Stimulated activated CD4-positive, alpha-beta T cell treated with anti-CD3 and anti-CD28 coated beads, Interleukin-1b, Interleukin-23, amount 100 ng/mL, for 1 hour (primary cell): ENCODE data around the gene DDX41.
A peak's percentile ranks its signal among the peaks of the same experiment; 100 is the strongest.
"Not testable (repeated sequence)": the region's sequence is repeated elsewhere in the genome, so short reads cannot be mapped to it uniquely, and the experiment has no call there.

ENCODE experiments used
- DNase-seq, 2 donors: peaks; one replicate each; pipeline ENCODE4 v3.0.0-alpha.2; 2020; ENCODE audit warnings: low read depth in 2 of 2

The DDX41 gene

DNA sequence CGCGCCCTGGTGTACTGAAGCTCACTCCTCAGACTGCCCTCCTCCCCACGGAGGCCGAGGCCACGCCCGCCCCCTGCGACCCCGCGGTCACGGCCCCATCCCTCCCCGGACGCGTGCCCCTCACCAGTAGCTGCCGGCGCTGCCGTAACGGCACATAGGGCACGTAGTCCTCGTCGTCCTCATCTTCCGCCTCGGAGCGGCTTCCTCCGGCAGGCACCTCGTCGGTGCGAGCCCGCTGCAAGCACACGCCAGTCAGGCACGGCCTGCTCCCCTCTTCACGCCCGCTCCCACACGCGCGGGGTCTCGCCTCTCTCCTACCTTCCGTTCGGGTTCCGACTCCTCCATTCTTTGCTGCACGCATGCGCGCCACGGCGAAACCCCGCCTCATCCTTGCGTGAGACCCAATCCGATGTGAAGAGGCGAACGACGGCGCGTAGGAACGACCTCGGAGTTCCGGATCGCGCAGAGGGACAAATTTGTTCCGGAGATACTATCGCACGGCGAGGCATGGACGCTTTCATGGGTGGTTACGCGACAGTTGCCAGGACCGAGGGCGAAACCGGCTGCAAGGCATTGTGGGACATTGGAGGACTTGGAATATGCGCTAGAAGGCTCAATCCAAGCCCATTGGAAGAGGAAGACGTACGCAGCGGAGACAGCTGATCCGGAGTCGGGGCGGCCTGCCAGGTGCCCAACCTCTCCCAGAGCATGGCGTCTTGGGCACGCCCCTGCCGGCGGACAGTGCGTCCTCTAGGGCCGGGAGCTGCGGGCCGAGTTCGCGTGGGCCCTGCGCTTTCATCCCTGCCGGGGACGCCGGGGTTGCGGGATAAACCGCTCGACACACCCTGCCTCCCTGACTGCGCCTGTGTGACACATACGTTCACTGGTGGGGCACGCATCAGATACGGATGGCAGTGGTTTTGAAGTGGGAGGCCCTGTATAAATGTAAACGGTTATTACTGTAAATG, at the start of gene DDX41:
Gene DDX41, minus strand, starts transcription at position 361 of the 968 bp plus-strand sequence. Its CDS starts 16 bp downstream, at position 345.
- peak; percentile 82 to 87 for DNase-seq

DNA sequence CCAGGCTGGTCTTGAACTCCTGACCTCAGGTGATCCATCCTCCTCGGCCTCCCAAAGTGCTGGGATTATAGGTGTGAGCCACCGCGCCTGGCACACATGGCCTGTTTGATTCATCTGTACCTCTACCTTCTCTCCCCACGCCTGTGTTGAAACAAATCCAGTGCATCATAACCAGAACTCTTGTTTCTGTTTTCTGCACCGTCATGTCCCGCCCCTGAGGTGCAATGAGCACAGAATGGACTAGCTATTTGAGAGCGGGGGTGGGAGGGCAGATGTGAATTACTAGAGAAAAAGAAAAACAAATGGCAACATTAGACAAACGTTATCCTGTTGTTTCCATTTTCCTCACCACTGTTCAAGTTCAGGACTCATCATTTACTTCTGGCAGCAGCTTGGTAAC, 48.3 kb upstream of the DDX41 start:
- DNase-seq, result no peak

DNA sequence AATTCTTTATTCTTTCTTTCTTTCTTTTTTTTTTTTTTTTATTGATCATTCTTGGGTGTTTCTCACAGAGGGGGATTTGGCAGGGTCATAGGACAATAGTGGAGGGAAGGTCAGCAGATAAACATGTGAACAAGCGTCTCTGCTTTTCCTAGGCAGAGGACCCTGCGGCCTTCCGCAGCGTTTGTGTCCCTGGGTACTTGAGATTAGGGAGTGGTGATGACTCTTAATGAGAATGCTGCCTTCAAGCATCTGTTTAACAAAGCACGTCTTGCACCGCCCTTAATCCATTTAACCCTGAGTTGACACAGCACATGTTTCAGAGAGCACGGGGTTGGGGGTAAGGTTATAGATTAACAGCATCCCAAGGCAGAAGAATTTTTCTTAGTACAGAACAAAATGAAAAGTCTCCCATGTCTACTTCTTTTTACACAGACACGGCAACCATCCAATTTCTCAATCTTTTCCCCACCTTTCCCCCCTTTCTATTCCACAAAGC, 42.7 kb upstream of the DDX41 start:
- not testable (repeated sequence) for DNase-seq

DNA sequence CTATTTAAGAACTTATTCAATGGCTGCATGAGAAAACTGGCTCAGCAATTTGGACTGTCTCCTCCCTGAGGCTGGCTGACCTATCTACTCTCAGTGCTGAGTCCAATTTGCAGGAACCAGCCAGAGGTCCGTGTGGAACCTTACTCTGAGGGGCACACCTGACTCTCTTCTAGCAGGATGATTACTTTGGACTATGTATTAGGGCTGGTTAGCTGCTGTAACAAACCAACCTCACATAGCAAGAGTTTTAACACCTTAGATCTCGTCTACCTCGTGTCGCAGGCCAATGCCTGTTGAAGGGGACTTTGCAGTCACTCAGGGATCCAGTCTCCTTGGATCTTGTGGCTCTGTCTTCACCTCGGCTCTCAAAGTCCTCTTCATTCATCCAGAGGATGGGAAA, 41.0 kb upstream of the DDX41 start:
- DNase-seq, result no peak

DNA sequence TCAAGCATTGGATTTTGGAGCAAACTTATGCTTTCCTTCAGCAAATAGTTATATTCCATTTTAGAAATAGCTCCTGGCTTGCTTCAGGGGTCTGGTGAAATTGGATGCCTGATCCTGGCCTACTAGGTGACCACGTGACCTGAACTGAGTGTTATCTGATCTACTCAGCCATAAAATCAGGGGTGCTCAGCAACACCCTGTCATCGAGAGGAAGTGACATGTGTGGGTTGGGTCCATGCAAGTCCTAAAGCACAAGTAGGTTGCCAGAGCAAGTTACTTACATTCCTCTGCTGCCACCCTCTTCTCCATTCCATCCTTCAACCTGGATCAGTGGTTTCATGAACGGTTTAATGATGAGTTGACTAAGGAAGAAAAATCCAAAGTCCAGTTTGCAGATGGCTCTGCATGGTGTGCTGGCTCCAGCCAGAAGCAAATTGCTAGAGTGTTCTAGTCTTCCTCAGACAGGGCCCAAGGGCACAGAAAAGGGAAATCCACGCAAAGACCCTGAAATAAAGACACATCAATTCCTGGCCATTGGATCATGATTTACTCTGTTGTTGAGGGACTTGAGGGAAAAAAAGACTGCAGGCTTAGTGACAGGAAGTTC, 40.4 kb upstream of the DDX41 start:
- DNase-seq, result no peak

DNA sequence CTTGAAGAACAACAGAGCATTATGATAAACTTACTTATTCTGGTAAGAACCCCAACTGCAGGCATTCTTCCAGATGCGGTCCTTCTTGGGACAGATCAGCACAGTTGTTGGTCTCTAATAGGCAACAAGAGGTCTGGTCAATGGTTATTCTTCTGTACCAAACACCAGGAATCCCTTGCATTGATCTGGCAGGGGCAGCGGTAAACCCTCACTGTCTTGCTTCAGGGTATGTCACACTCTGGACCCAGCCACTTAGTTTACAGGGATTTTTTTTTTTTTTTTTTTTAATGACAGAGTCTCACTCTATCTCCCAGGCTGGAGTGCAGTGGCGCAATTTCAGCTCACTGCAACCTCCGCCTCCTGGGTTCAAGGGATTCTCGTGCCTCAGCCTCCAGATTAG, 38.9 kb upstream of the DDX41 start:
- no peak for DNase-seq

DNA sequence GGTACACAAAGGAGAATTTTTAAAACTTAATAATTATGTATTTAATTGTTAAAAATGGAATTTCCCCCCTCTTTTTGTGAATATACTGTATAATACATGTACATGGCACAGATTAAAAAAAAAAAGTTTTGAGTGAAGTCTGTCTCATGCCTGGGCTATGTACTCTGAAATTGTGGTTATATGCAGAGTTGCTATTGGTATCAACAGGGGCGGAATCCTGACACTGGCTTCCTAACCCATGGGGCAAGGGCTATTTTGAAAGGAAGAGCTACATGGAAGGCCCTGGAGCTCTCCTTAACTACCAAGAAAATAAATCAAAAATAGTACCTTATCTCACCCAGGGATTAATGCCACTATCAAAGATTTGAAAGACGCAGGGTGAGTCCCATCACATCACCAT, 38.5 kb upstream of the DDX41 start:
- no peak for DNase-seq

DNA sequence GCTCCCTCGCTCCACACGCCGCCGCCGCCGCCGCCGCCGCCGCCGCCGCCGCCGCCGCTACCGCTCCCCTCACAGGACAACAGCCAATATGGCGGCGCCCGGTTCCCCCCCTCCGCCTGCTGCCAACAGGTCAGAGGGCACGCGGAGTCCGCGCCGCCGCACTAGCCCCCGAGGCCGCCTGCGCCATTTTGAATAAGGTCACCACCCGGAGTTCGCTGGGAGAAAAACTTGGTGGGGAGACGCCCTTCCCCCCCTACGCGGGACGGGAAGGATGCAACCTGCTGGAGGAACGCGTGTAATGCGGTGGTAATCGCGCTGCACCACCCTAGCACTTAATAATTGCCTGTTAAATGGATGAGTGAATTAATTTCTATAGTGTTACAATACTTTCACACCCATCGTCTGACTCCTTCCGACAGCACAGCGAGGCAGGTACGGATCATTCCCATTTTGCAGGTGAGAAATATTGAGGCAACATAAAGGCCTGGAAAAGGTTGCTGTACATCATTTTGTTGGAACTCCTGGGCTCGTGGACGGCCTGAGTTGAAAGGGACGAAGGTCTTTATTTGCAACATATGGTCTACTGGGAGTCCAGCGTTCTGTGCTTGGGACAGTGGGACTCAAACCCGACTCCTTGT, 37.8 kb upstream of the DDX41 start, which contains the start of gene FAM193B:
Gene FAM193B, minus strand, starts transcription at position 90 of the 638 bp plus-strand sequence. CDS start 105 bp downstream, outside the sequence.
- DNase-seq, result peak; percentile 88 to 96

DNA sequence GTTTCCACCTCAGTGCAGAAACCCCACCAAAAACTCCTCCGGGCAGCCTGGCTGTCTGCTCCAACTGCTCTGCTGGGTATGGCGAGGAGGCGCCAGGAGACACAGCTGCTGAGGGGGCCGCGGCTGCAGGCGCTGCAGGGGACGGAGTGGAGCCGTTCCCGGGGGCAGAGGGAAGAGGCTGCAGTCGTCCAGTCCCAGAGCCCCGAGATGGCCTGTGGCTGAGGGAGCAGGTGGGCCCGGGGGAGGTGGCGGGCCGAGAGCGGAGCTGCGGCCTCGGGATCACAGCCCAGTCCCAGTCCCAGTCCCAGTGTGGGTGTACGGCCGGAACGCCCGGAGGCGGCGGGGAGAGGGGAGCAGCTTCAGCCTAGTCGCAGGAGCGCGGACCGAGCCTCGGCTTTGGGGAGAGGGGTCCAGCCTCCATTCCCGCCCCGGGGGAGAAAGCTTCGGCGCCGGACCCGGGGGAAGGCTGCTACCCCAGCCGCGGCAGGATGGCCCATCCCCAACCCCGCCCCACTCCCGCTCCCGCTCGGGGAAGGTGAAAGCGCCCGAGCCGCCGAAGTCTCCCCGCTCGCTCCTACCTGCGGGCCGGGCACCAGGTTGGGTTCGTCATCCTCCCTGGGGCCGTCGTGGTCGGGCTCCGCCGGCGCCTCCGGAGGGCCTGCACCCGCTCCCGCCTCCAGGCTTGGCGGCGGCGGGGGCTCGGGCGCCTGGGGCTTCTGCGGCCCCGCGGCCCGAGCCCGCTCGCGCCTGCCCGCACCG, 37.1 kb upstream of the DDX41 start:
- DNase-seq, result peak in 1 of 2 donors; percentile 27

DNA sequence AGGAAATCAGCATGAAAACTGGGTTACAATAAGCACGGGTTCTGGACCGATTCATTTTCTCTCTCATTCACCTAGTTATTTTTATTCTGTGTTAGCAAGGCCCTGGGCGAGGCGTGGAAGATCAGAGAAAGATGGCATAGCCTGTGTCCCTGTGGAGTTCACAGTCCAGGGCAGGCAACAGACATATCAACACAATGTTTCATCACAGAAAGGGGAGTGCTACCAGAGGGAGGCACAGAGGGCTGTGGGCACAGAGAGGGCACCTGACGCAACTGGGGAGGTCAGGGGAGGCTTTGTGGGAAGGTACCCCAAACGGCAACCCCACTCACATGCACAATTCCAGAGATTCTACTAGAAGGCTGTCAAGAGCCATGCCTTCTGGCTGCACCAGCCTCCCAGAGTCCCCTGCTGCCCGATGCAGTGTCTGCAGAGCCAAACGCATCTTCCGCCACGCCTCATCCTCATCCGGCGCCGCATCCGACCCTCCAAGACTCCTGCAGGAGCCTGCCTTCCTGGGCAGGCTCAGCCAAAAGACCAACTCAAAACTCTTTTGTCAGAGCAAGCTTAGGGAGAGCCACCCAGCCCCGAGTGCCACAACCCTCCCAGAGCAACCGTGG, 36.2 kb upstream of the DDX41 start:
- no peak for DNase-seq

DNA sequence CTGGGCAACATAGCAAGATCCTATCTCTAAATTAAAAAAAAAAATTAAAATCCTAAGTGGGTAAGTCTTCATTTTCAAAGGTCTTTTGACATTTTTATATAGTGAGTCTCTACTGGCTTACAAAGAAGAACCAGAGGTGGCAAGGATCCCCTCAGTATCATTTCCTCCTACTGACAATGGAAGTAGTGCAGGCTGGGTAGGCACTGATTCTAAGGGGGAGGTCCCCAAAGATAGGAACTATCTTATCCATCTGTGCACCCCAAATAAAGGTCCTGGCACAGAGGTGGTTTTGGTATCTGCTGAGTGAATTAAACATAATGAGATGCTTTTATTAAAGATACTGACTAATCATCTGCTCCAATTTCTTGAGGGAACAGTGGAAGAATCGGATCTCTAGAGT, 33.4 kb upstream of the DDX41 start:
- no peak for DNase-seq

DNA sequence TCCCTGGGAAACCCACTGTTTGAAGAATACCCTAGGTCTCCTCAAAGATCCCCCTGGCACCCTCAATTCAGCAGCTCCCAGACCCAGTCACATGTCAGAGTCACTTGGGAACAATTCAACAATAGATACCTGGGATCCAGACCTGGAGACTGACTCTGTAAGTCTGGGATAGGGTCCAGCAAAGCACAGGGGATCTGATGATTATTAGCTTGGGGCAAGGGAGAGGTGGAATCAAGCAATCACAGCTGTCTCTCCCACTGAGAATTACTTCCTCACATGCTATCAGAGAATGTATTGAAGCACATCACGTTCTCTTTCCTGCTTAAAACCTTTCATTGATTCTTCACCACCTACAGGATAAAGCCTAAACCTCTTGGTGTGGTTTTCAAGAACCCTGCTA, 31.7 kb upstream of the DDX41 start:
- DNase-seq, result no peak

DNA sequence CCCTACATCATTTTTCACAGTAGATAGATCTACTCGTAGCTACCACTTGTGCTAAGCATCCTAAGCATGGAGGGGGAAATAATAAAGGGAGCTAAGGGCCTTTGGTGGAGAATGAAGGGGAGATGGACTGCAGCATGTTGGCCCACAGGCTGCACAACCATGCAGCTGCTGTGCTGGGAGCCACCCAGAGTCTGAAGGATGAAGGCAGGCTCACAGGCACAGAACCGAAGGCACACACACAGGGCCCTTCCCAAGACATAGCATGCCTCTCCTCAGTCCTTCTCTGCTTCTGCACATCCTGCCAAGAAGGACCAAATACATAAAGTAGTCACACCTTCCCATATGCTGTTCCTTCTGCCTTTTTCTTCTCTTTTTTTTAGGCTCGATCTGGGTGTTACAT, 31.0 kb upstream of the DDX41 start:
- DNase-seq, result no peak

DNA sequence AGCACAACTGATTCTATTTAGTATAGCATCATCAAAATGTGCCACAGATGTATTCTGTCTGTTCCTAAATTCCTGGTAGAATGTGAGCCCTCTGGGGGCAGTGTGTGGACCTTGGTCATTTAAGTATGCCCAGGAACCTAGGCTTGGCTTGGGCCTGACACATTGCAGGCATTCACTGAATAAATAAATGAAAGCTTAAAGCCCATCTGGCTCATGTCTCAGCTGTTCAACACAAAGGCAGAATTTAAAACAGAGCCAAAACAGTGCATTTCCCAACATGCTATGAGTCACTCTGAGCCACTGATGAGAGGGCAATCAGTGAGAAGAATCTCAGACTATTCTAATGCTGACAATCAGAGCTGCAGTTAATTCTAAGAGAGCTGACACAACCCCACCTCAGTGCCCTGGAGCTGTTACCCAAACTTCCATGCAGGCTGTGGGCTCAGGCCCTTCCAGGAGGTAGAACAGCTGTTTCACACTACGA, 29.5 kb upstream of the DDX41 start:
- no peak for DNase-seq

DNA sequence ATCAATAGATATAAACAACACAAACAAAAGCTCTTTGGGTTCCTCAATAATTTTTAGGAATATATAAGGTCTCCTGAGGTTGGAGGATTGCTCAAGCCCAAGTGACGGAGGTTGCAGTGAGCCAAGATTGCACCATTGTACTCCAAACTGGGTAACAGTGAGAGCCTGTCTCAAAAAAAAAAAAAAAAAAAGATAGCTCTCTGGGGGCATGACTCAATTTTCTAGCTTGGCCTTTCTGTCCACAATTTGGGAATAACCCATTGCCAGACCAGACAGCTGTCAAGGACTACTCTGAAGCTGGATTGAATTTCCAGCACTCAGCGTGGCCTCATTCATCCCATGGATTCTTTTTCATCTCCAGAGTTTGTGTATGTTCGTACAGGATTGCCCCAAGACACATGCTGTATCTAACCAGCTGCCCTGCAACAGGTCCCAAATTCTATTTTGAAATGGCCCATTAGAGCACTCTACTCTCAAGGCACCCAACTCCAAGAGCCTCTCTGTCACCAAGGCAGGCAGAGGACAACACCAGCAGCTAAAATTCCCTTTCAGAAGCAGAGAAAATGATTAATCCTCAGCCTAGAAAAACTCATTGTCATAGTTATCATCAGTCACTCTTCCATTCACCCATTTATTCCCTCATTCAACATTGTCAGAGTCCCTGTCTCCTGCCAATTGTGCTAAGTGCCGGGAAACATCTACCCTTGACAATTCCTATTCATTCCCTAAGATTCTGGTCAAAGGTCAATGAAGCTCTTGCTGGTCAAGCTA, 28.9 kb upstream of the DDX41 start:
- no peak for DNase-seq

DNA sequence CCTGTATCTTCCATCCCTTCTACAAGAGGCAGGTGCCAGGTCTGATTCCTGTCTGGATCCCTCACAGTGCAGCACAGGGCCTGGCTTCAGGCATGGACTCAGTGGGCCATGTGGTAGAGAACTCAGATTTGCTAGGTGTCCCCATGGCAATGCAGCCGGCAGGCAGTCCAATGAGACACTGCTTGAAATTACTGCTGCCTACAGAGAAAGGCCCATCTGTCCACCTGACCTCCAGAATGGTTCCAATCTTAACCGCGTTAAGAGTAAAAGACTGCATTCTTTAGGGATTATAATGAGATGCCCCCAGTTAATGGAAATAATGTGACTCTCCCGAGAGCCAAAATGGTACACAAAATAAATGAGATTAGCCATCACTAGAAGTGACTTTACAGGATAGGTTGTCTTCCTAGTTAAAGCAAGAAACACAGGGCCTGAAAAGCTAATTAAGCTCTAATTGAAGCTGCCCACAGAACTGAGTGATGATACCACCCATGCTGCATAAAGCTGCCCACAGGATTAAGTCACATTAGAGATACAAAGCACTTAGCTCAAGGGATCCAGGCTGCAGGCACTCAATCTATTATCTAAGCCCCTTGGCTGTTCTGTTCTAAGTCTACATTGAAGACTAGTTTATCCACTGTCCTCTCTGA, 26.2 kb upstream of the DDX41 start:
- DNase-seq, result no peak

DNA sequence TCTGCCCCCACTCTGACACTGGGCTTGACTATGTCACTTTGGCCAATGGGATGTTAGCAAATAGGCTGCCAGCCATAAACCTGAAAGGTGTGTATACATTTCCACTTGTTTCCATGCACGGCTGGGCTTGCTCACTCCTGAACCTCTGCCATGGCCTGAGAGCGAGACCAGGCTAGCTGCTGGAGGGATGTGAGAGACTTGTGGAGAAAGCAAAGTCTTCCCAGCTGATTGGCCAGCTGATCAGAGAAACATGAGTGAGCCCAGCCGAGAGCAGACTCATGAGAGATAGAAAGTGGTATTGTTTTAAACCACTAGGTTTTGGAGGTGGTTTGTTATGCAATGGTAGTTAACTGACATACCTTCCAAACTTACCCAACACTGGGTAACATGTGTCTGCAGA, 23.7 kb upstream of the DDX41 start:
- no peak for DNase-seq

DNA sequence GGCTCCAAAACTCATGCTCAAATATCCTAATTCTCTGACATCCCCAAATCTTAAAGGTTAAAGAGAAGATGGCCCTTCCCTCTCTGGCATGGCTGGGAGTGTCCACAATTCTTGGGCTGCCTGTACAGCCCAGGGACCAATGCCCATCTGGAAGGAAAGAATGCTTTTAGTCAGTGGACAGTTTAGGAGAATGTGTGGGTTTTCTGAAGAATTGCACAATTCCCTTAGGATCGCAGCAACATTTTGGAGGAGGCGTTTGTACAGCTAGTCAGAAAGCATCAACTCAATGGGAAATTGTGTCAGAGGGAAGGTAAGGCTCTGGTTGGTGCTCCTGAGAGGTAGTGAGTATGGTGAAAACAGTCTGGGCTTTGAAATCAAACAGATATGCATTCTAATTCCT, 22.6 kb upstream of the DDX41 start:
- no peak for DNase-seq

DNA sequence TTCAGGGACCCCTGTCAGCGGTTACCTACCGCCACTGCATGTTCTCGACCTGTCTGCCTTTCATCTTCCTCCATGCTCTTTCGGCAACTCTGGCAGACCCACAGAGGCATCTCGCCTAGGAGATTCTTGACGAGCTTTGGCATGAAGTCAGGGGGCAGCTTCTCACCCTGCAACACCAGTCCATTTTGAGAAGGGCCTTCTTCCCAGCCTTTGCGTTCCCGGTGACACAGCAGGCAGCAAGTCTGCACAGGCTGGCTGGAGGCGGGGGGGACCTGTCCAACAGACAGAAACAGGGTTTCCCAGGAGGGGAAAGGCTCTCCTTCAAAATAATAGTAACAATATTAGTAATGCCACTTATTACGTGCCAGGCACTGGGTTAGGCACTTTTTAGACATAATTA, 22.1 kb upstream of the DDX41 start:
- DNase-seq, result no peak
